Duodenal mucosa (tissue), 2 donors: ENCODE measurements around the gene ANO9.
"Not testable (repeated sequence)": the region's sequence is repeated elsewhere in the genome, so short reads cannot be mapped to it uniquely, and the experiment has no call there.

Source experiments
- H3K27ac ChIP-seq: one replicate; pipeline ENCODE4 v1.7.0; 2013; ENCODE audit warnings: low read depth, low read length
- H3K27me3 ChIP-seq, 2 donors: one replicate each; pipeline ENCODE4 v1.7.0; 2013; ENCODE audit warnings: low read length in 2 of 2, control low read depth in 1 of 2; ENCODE audit not compliant: insufficient read depth in 2 of 2, control insufficient read depth in 1 of 2
- H3K36me3 ChIP-seq, 2 donors: one replicate each; pipeline ENCODE4 v1.7.0; 2013; ENCODE audit warnings: low read length in 2 of 2, control low read depth in 1 of 2; ENCODE audit not compliant: insufficient read depth in 2 of 2, control insufficient read depth in 1 of 2
- H3K4me1 ChIP-seq, 2 donors: one replicate each; pipeline ENCODE4 v1.7.0; 2013; ENCODE audit warnings: low read length in 2 of 2, control low read depth in 1 of 2; ENCODE audit not compliant: insufficient read depth in 2 of 2, control insufficient read depth in 1 of 2
- H3K4me3 ChIP-seq, 2 donors: one replicate each; pipeline ENCODE4 v1.7.0; 2013; ENCODE audit warnings: low read length in 2 of 2, low read depth in 1 of 2
- H3K9ac ChIP-seq, 2 donors: one replicate each; pipeline ENCODE4 v1.7.0; 2013; ENCODE audit warnings: low read length in 2 of 2, low read depth in 1 of 2
- H3K9me3 ChIP-seq, 2 donors: one replicate each; pipeline ENCODE4 v1.7.0; 2013; ENCODE audit warnings: low read length in 2 of 2, control low read depth in 1 of 2; ENCODE audit not compliant: control insufficient read depth in 1 of 2

Gene ANO9

DNA sequence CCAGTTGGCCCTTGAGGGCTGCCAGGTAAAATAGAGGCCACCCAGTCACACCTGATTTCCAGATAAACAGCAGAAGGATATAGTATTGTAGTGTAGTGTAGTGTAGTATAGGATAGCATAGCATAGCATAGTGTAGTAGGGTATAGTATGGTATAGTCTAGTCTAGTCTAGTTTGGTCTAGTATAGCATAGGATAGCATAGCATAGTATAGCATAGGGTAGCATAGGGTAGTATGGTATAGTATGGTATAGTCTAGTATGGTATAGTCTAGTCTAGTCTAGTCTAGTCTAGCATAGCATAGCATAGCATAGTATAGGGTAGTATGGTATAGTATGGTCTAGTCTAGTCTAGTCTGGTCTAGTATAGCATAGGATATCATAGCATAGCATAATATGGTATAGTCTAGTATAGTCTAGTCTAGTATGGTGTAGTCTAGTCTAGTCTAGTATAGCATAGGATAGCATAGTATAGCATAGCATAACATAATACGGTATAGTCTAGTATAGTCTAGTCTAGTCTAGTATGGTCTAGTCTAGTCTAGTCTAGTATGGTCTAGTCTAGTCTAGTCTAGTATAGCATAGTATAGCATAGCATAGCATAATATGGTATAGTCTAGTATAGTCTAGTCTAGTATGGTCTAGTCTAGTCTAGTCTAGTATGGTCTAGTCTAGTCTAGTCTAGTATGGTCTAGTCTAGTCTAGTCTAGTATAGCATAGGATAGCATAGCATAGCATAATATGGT, 6.6 kb downstream of the ANO9 start:
- H3K9ac ChIP-seq, H3K27ac ChIP-seq, H3K4me3 ChIP-seq, H3K27me3 ChIP-seq, H3K9me3 ChIP-seq: not testable (repeated sequence)
- H3K4me1 ChIP-seq, result peaks cover 12 to 13% of the 10 kb centered on the region in 2 donors
- H3K36me3 ChIP-seq, result peaks cover 0 to 11% of the 10 kb centered on the region in 2 donors

DNA sequence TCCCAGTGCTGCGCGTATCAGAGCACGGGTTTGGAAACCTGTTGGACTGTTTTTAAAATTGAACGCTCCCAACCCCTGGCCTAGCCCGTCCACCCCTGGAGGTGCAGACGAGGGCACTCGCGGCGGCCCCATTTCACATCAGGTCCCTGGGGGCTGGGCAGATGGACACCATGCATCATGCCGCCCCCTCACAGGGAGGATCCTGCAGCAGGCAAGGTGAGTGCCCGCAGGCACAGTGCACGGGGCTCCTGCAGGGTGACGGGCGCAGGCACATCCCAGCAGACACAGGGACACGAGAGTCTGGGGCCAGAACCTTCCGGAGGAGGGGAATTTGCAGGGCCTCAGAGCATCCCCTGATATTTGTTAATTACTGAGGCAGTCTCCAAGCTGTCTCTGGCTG, 7.3 kb downstream of the ANO9 start:
- H3K9ac ChIP-seq, result no peak overlapping the region
- H3K27me3 ChIP-seq, result no peaks in the 10 kb centered on the region
- peaks cover 6 to 8% of the 10 kb centered on the region in 2 donors for H3K4me1 ChIP-seq
- H3K4me3 ChIP-seq, result no peak overlapping the region
- peaks cover 0 to 11% of the 10 kb centered on the region in 2 donors for H3K36me3 ChIP-seq
- no peak overlapping the region for H3K27ac ChIP-seq
- no peaks in the 10 kb centered on the region for H3K9me3 ChIP-seq

DNA sequence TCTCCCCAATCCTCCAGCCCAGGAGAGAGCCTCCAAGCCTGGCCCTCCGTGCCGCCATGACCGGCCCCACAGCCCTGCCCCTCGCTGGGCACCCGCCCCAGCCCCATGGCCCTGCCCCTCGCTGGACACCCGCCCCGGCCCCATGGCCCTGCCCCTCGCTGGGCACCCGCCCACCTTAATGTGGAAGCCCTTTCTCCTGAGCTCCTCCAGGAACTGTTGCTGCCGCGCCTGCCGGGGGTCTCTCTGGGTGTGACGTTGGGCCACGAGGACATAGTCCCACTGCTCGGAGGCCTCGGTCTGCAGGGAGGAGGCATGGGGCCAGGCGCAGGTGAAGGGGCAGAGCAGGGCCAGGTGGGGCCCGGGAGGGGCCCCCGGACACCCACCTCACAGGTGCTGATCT, 8.2 kb downstream of the ANO9 start:
- Histone ChIP-seq H3K9ac (no peak overlapping the region), H3K27me3 (no peaks in the 10 kb centered on the region), H3K4me1 (peaks cover 0 to 1% of the 10 kb centered on the region in 2 donors), H3K27ac (no peak overlapping the region), H3K36me3 (peaks cover 0 to 11% of the 10 kb centered on the region in 2 donors), H3K4me3 (no peak overlapping the region), H3K9me3 (no peaks in the 10 kb centered on the region)

DNA sequence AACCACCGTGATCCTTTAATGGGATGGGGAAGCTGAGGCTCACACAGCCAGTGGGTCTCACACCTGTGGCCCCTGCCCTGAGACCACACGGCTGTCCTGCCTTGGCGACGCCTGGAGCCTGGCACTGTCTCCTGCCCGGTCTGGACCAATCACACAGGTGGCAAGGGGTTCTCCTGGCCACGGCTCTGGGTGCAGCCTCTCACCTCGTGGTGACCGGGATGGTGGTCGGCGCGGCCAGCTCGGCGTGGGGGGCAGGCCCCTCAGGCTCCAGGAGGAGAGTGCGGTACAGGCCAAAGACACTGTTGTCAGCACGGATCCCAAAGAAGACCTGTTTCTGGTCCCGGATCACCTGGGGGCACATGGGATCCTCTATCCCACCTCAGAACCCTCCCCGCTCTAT, 8.7 kb downstream of the ANO9 start:
- Histone ChIP-seq H3K4me3 (no peak overlapping the region), H3K9ac (no peak overlapping the region), H3K36me3 (peaks cover 0 to 11% of the 10 kb centered on the region in 2 donors), H3K4me1 (no peaks in the 10 kb centered on the region), H3K9me3 (no peaks in the 10 kb centered on the region), H3K27ac (no peak overlapping the region), H3K27me3 (no peaks in the 10 kb centered on the region)

DNA sequence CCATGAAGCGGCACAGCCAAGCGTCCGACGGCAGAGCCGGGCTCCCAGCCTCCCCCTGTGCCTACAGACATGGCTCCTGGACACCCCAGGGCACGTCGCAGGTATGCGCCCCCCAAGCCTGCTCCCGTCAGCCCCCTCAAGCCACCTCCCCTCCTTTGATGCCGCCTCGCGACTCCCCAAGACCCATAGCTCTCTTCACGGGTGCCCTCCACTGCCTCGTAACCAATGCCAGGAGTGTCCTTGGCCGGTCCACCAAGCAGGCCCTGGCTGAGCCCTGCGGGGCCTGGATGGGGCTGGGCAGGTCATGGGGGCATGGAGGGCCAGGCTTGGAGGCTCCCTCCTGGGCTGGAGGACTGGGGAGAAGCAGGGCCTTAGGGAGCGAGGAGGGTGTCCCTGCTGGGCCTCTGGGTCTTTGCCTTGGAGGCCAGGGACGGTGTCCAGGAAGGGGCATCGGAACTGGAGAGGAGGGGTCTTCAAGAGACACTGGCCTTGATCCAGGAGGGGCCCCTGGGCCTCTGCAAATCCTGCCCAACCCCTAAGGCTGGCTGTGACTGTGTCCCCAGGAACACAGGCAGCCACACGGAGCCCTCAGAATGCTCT, 9.2 kb downstream of the ANO9 start:
- Histone ChIP-seq H3K27me3 (no peaks in the 10 kb centered on the region), H3K9me3 (no peaks in the 10 kb centered on the region), H3K4me1 (no peaks in the 10 kb centered on the region), H3K4me3 (no peak overlapping the region), H3K36me3 (peaks cover 0 to 11% of the 10 kb centered on the region in 2 donors), H3K27ac (no peak overlapping the region), H3K9ac (no peak overlapping the region)

DNA sequence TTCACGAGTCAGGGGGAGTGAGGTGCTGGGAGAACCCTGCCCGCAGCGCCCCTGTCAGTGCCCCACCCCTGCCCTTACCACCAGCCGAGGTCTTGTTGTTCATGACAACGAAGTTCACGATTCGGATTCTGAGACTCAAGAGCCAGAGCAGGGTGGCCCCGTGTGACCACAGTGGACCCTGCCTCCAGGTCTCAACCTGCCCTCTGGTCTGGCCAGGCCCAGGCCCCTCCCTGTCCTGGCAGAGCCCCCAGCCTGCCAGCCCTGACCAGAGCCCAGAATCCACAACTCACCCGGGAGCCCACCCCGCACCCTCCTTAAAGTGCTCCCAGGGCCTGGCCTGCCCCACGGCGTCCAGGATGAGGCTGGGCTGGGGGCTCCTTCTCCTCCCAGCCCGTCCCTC, 9.9 kb downstream of the ANO9 start:
- no peak overlapping the region for H3K27ac ChIP-seq
- H3K4me1 ChIP-seq, result no peaks in the 10 kb centered on the region
- no peaks in the 10 kb centered on the region for H3K9me3 ChIP-seq
- no peak overlapping the region for H3K9ac ChIP-seq
- no peak overlapping the region for H3K4me3 ChIP-seq
- H3K27me3 ChIP-seq, result no peaks in the 10 kb centered on the region
- H3K36me3 ChIP-seq, result peaks cover 0 to 11% of the 10 kb centered on the region in 2 donors

DNA sequence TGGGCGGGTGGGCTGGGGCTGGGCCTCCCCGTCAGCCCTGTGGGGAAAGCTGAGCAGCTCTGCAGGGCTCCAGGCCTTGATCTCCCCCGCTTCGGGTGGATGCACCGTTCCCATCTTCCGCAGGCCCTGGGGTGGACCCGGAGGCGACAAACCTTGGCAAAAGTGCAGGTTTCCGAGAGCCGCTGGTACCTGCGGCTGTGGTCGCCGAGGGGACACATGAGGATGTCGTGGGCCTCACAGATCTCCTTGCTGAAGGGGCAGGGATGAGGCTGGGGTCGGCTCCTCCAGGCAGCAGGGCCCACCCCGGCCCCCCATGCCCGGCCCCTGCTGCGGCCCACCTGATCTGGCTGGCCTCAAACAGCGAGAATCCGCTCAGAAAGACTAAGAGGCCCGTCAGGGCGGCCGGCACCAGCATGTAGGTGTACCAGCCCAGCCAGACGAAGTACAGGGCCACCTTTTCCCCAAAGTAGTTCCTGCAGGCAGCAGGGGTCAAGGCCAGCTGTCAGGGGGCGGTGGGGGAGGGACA, 11.8 kb downstream of the ANO9 start:
- H3K9ac ChIP-seq, result no peak overlapping the region

DNA sequence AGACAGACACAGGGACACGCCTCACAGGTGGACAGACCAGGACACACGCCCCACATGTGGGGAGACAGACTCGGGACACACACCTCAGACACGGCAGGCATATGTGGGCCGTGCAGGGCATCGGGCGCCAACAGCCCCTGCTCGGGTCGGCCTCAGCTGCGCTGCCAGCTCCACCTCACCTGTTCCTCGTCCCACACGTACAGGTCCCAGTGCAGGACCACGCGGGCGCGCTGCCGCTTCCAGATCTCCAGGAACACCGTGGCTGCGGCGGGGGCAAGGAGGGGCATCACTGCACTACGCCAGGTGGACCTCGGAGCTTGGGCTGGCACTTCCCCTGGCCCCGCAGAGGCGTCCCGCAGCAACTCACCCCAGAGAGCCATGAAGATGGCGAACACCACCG, 12.4 kb downstream of the ANO9 start:
- Histone ChIP-seq H3K36me3 (peaks cover 0 to 11% of the 10 kb centered on the region in 2 donors), H3K4me3 (no peak overlapping the region), H3K27me3 (no peaks in the 10 kb centered on the region), H3K27ac (no peak overlapping the region), H3K4me1 (no peaks in the 10 kb centered on the region), H3K9ac (no peak overlapping the region), H3K9me3 (no peaks in the 10 kb centered on the region)

More for the DNA sequence above, 11.8 kb downstream of the ANO9 start:
- H3K27me3 ChIP-seq, result no peaks in the 10 kb centered on the region
- no peak overlapping the region for H3K27ac ChIP-seq
- no peak overlapping the region for H3K4me3 ChIP-seq
- no peaks in the 10 kb centered on the region for H3K9me3 ChIP-seq
- peaks cover 0 to 11% of the 10 kb centered on the region in 2 donors for H3K36me3 ChIP-seq
- H3K4me1 ChIP-seq, result no peaks in the 10 kb centered on the region

DNA sequence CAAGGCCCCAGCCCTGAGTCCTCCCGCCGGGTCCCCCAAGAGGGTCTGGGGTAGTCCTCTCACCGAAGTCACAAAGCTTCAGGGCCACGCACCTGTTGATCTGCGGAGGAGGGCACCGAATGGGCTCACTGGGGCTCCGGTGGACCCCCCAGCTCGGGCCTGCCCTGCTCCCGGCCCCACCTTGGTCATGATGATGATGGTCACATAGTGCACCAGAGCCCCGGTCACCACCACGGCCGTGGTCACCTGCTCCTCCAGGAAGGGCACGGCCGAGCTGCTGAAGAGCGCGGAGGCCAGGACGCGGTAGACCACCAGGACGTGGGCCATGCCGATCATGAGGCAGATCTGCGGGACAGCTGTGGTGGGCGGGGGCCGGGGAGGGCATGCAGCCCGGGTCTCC, 13.5 kb downstream of the ANO9 start:
- Histone ChIP-seq H3K36me3 (peaks cover 0 to 11% of the 10 kb centered on the region in 2 donors), H3K4me1 (no peaks in the 10 kb centered on the region), H3K27me3 (no peaks in the 10 kb centered on the region), H3K9ac (no peak overlapping the region), H3K4me3 (no peak overlapping the region), H3K27ac (no peak overlapping the region), H3K9me3 (no peaks in the 10 kb centered on the region)

DNA sequence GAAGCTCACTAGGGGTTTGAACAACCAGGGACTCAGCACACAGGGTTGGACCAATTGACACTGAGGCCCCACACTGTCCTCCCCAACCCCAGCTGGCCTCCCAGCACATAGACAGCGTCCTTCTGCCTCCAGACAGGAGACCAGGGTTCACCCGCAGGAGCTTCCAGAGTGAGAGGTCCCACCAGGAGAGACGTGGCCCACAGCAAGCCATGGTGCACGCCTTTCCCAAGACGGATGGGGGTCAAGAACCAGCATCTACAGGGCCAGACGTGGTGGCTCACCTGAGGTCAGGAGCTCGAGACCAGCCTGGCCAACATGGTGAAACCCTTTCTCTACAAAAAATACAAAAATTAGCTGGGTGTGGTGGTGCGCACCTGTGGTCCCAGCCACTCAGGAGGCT, 15.0 kb downstream of the ANO9 start:
- Histone ChIP-seq H3K9me3 (no peaks in the 10 kb centered on the region), H3K4me1 (no peaks in the 10 kb centered on the region), H3K9ac (no peak overlapping the region), H3K36me3 (peaks cover 0 to 3% of the 10 kb centered on the region in 2 donors), H3K27me3 (no peaks in the 10 kb centered on the region), H3K4me3 (no peak overlapping the region), H3K27ac (no peak overlapping the region)
